GM12878 (cell line): ENCODE data around the gene OGA. TPM values are rescaled to one million over a fixed set of nuclear protein-coding genes. Genes with fewer than 3 reads are reported as not detected.

ENCODE experiments used
- BCL3 ChIP-seq: IDR thresholded peaks from 2 replicates; pipeline ENCODE4 v1.6.1; 2011; ENCODE audit warnings: borderline replicate concordance, low read depth, mild to moderate bottlenecking, moderate library complexity, low read length; ENCODE audit not compliant: insufficient read depth, poor library complexity, severe bottlenecking
- BHLHE40 ChIP-seq, 2 experiments: fragments of 450-650 bp in 1 of 2; IDR thresholded peaks; 2 replicates each; pipeline ENCODE4 v1.6.1; 2011 to 2017; ENCODE audit warnings: low read depth in 2 of 2, borderline replicate concordance in 1 of 2, improper control_type of control experiment in 1 of 2, low read length in 1 of 2, mild to moderate bottlenecking in 1 of 2
- EGR1 ChIP-seq, 2 experiments: IDR thresholded peaks; 1 replicate in 1 of 2; 2 replicates in 1 of 2; pipeline ENCODE4 v1.6.1; 2011 to 2012; ENCODE audit warnings: low read depth in 2 of 2, low read length in 2 of 2, borderline replicate concordance in 1 of 2, mild to moderate bottlenecking in 1 of 2, moderate library complexity in 1 of 2
- MTA2 ChIP-seq: fragments of 450-650 bp; IDR thresholded peaks from 2 replicates; pipeline ENCODE4 v1.6.1; 2016; ENCODE audit warnings: low read depth, mild to moderate bottlenecking, moderate library complexity
- NKRF ChIP-seq: fragments of 450-650 bp; conservative IDR thresholded peaks from 2 replicates; pipeline ENCODE4 v1.6.1; 2017; ENCODE audit warnings: mild to moderate bottlenecking, moderate library complexity
- NR2C1 ChIP-seq: fragments of 450-650 bp; IDR thresholded peaks from 2 replicates; pipeline ENCODE4 v1.6.1; 2017; ENCODE audit warnings: antibody characterized with exemption, mild to moderate bottlenecking, moderate library complexity
- PAX8 ChIP-seq: fragments of 450-650 bp; IDR thresholded peaks from 2 replicates; pipeline ENCODE4 v1.6.1; 2017; ENCODE audit warnings: mild to moderate bottlenecking, moderate library complexity
- RAD21 ChIP-seq: IDR thresholded peaks from 2 replicates; pipeline ENCODE4 v1.6.1; 2011; ENCODE audit warnings: mild to moderate bottlenecking, low read depth, low read length, moderate library complexity; ENCODE audit not compliant: insufficient read depth
- SMARCA5 ChIP-seq: fragments of 450-650 bp; IDR thresholded peaks from 2 replicates; pipeline ENCODE4 v1.6.1; 2017; ENCODE audit warnings: mild to moderate bottlenecking
- SPI1 ChIP-seq: IDR thresholded peaks from 2 replicates; pipeline ENCODE4 v1.6.1; 2011; ENCODE audit warnings: low read depth, mild to moderate bottlenecking, low read length, moderate library complexity, borderline replicate concordance; ENCODE audit not compliant: insufficient read depth
- TCF12 ChIP-seq: IDR thresholded peaks from 2 replicates; pipeline ENCODE4 v1.6.1; 2011; ENCODE audit warnings: low read depth, mild to moderate bottlenecking, low read length
- WRNIP1 ChIP-seq: IDR thresholded peaks from 2 replicates; pipeline ENCODE4 v1.6.1; 2011; ENCODE audit warnings: low read depth, low read length, improper control_type of control experiment, borderline replicate concordance
- polyA plus RNA-seq, 11 experiments: library from polyadenylated mRNA; depleted of rRNA in 4 of 11; unstranded in 6 of 11; stranded (reverse) in 5 of 11; fragments of >200 nt; fragmentation: Nextera tagmentation in 4 of 11; fragmentation: Illumina TruSeq in 1 of 11; extraction: Ambion mirVana in 4 of 11; extraction: Trizol in 1 of 11; gene quantifications; 1 replicate in 1 of 11; 2 replicates in 10 of 11; pipeline versions ENCODE4 v1.2.1 to v1.2.3, GENCODE V29; 2011 to 2016; ENCODE audit warnings: inconsistent platforms in 2 of 11, missing spikeins in 2 of 11, low read depth in 1 of 11
- total RNA-seq, 4 experiments: library from RNA; depleted of rRNA in 3 of 4; stranded (reverse); fragments of >200 nt in 3 of 4; fragmentation: Illumina TruSeq in 1 of 4; extraction: Trizol in 1 of 4; gene quantifications; 2 replicates each; pipeline versions ENCODE4 v1.2.1 to v1.2.3, GENCODE V29; 2013 to 2021

Gene OGA
- total and polyA plus RNA-seq, 10 of the 15 experiments (the other 5 are each of a cell fraction or from before 2014, with no cell fraction given), result 23.0 to 145 (median 85.2) TPM

GRCh38 chr10:101843032-101844021, 25.1 kb upstream of the OGA start, which contains the start of gene KCNIP2 (continued):
- no peak for TF ChIP-seq SPI1
- 0 out of 2 replicates have a peak, but pooled peaks have one; percentile 48 for TF ChIP-seq NKRF
- TF ChIP-seq WRNIP1, result no peak
- TF ChIP-seq MTA2, result no peak
- TF ChIP-seq EGR1 (IDR thresholded peaks at IDR 0.05; ENCODE audit: borderline replicate concordance in 1 of 2, low read depth in 2 of 2, low read length in 2 of 2), result peak in 1 of 2 experiments; percentile 24; a peak in 1 of 3 replicates
- peak; percentile 42; the same call in 1 of the 2 replicates for TF ChIP-seq TCF12
- TF ChIP-seq RAD21, result peak; percentile 14; the same call in 1 of the 2 replicates
- TF ChIP-seq BHLHE40 (IDR thresholded peaks at IDR 0.05; ENCODE audit: borderline replicate concordance in 1 of 2, low read depth in 2 of 2, low read length in 1 of 2), result peak in 1 of 2 experiments; percentile 34; a peak in 2 of 4 replicates
- TF ChIP-seq SMARCA5, result peak; percentile 77
- no peak for TF ChIP-seq NR2C1
- peak; percentile 93 for TF ChIP-seq BCL3
- no peak for TF ChIP-seq PAX8
